Ureter (tissue), 1 donor: ENCODE measurements around the gene PRR7. TPM values are rescaled to one million over a fixed set of nuclear protein-coding genes. Genes with fewer than 3 reads are reported as not detected.

Experiments used
- DNase-seq: peaks from one replicate; pipeline ENCODE4 v3.0.0-alpha.2; 2020; ENCODE audit warnings: low spot score
- total RNA-seq: library from RNA; stranded (reverse); gene quantifications from one replicate; pipeline ENCODE4 v1.2.4, GENCODE V29; 2023
- donor health status: DM: yes; HTN: yes; CAD: no.

PRR7 gene
- total RNA-seq, 1 donor from 2014 or later, result 2.6 TPM

- DNase-seq, result no peak
Observed at GRCh38 chr5:177468685-177469628, 22.3 kb downstream of the PRR7 start.

GRCh38 chr5:177469750-177470525 lies 23.3 kb downstream of the PRR7 start:
- DNase-seq, result no peak

GRCh38 chr5:177470759-177471536 lies 24.3 kb downstream of the PRR7 start:
- no peak for DNase-seq

GRCh38 chr5:177471610-177472356 lies 25.2 kb downstream of the PRR7 start:
- no peak for DNase-seq

- no peak for DNase-seq
Observed at GRCh38 chr5:177472460-177473442, 26.1 kb downstream of the PRR7 start.

- no peak for DNase-seq
Observed at GRCh38 chr5:177473443-177474001, 26.9 kb downstream of the PRR7 start, which contains the start of gene DBN1. Gene DBN1, minus strand, starts transcription at chr5:177473634. Its CDS starts 113 bp downstream, at chr5:177473521.

- DNase-seq, result no peak
Observed at GRCh38 chr5:177474002-177474476, 27.4 kb downstream of the PRR7 start.

- DNase-seq, result no peak
Observed at GRCh38 chr5:177474846-177475562, 28.4 kb downstream of the PRR7 start.

- no peak for DNase-seq
Observed at GRCh38 chr5:177475563-177476427, 29.2 kb downstream of the PRR7 start.

GRCh38 chr5:177476531-177477233 lies 30.1 kb downstream of the PRR7 start:
- DNase-seq, result no peak

- no peak for DNase-seq
Observed at GRCh38 chr5:177477701-177478477, 31.3 kb downstream of the PRR7 start.

- DNase-seq, result peak; percentile 90
Observed at GRCh38 chr5:177478711-177479646, 32.4 kb downstream of the PRR7 start.

- DNase-seq, result no peak
Observed at GRCh38 chr5:177479774-177480173, 33.2 kb downstream of the PRR7 start.

- no peak for DNase-seq
Observed at GRCh38 chr5:177482359-177482795, 35.8 kb downstream of the PRR7 start.

- DNase-seq, result no peak
Observed at GRCh38 chr5:177483042-177483441, 36.4 kb downstream of the PRR7 start.
